Activated naive CD8-positive, alpha-beta T cell (primary cell): ENCODE measurements around the gene UBE2L3.

Experiments used
- H3K27ac Mint-ChIP-seq: one replicate; pipeline ENCODE4 v1.8.0; 2021; ENCODE audit warnings: mixed read lengths
- H3K27me3 Mint-ChIP-seq: one replicate; pipeline ENCODE4 v1.8.0; 2021; ENCODE audit warnings: mixed read lengths
- H3K36me3 Mint-ChIP-seq: one replicate; pipeline ENCODE4 v1.8.0; 2021; ENCODE audit warnings: mixed read lengths
- H3K4me1 Mint-ChIP-seq: one replicate; pipeline ENCODE4 v1.8.0; 2021; ENCODE audit warnings: low read depth, mixed read lengths
- H3K4me3 Mint-ChIP-seq: one replicate; pipeline ENCODE4 v1.8.0; 2021; ENCODE audit warnings: mild to moderate bottlenecking, mixed read lengths
- H3K9me3 Mint-ChIP-seq: one replicate; pipeline ENCODE4 v1.8.0; 2021; ENCODE audit warnings: low read depth, mixed read lengths

Gene UBE2L3

DNA sequence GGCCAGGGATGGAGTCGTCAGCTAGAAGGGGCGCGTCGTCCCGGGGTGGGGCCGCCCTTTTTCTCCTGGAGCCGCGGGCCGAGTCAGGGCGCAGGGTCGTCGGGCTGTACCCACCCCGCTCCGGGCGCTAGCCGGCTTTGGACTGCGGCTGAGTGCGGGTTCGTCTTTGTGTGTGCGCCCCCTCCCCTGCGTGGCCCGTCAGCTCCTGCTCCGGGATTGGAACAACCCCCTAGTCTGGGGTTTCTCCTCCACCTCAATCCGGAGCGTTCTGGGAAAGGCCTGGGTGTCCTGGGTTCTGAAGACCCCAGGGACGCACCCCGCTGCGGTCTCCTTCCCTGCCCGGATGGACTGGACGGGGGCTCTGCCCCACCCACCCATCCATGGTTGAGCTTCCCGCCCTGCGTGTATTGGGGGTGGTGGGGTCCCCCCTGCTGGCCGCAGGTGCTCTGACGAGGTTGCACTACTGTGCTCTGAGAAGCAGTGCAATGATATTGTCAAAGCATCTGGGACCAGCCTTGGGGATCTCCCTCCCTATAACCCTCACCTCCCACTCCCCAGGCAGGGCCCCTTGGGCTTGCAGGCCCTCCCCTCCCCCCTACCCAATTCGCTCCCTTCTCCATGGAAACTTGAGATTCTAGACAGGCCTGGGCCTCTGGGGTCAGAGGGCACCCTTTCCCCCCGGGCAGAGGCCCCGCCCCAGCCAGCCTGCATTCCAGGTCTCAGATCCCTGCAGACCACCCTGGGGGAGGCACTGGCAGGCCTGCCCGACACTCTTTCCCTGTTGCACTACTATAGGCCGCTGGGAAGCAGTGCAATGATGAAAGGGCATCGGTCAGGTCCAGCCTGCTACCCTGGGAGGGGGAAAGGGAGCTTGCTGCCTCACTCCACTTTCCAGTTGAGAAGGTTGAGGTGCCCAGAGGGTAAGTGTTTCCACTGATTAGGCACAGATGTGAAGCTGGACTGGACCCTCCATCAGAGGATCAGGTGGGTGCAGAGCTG is 85.3 kb downstream of the UBE2L3 start:
- Mint-ChIP-seq H3K4me3 (peak overlapping the region; percentile 88), H3K9me3 (no peaks in the 10 kb centered on the region), H3K36me3 (no peaks in the 10 kb centered on the region), H3K27me3 (no peaks in the 10 kb centered on the region), H3K27ac (no peak overlapping the region), H3K4me1 (peaks cover 32% of the 10 kb centered on the region)

GRCh38 chr22:21657020-21657359 is 89.5 kb downstream of the UBE2L3 start:
- Mint-ChIP-seq H3K36me3 (no peaks in the 10 kb centered on the region), H3K4me1 (peaks cover 14% of the 10 kb centered on the region), H3K4me3 (peak overlapping the region; percentile 55), H3K27me3 (no peaks in the 10 kb centered on the region), H3K9me3 (no peaks in the 10 kb centered on the region), H3K27ac (peak overlapping the region; percentile 23)

- peak overlapping the region; percentile 83 for H3K4me3 Mint-ChIP-seq
- H3K4me1 Mint-ChIP-seq, result peaks cover 12% of the 10 kb centered on the region
- H3K27me3 Mint-ChIP-seq, result no peaks in the 10 kb centered on the region
- no peak overlapping the region for H3K27ac Mint-ChIP-seq
- H3K9me3 Mint-ChIP-seq, result no peaks in the 10 kb centered on the region
- H3K36me3 Mint-ChIP-seq, result no peaks in the 10 kb centered on the region
Measured at GRCh38 chr22:21657360-21658032, 90.0 kb downstream of the UBE2L3 start.

DNA sequence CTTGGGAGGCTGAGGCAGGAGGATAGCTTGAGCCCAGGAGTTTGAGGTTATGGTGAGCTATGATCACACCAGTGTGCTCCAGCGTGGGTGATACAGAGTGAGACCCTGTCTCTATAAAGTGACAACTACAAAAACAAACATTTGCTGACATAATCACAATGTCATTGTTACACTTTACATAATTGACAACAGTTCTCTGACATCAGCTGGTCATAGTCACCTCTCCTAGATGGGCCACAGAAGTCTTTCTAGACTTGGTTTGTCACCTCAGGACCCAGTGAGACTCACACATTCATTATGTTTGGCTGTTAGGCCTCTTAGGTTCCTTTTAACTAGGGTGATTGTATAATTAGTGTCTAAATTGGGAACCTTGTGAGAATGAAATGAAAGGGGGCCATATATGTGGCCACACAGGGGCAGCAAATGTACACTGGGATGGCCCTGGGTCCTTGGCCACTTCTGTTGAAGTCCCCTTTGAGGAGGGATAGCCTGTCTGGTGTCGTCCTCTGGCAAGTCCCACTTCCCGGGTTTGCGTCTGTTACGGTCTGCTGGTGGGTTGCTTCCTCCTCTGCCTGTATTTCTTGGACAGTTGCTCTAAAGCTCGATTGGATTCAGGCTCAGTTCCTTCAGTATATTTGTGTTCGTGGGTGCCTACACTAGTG is 92.5 kb downstream of the UBE2L3 start:
- no peak overlapping the region for H3K4me3 Mint-ChIP-seq
- H3K27me3 Mint-ChIP-seq, result no peaks in the 10 kb centered on the region

DNA sequence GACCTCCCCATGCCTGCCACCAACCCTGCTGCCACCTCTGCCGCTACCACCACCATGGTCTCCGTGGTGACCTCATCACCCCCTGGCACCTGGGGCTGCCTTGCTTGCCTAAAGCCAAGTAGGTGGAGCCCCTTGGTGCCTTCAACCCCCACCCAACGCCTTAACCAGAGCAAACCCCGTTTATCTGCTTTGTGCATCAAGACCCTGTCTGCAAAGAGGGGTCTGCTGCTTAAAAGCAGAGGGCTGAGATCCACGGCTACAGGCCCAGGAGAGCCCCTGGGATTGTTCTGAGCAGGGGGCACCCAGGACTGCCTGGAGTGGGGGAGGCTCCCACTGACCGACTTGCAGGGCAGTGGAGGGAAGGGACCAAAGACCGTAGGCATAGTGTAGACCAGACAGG is 93.4 kb downstream of the UBE2L3 start:
- Mint-ChIP-seq H3K4me1 (peaks cover 17% of the 10 kb centered on the region), H3K9me3 (no peaks in the 10 kb centered on the region), H3K4me3 (no peak overlapping the region), H3K36me3 (no peaks in the 10 kb centered on the region), H3K27ac (no peak overlapping the region), H3K27me3 (no peaks in the 10 kb centered on the region)

More for the DNA sequence above, 92.5 kb downstream of the UBE2L3 start:
- Mint-ChIP-seq H3K9me3 (no peaks in the 10 kb centered on the region), H3K36me3 (no peaks in the 10 kb centered on the region), H3K4me1 (peaks cover 12% of the 10 kb centered on the region), H3K27ac (no peak overlapping the region)

- no peaks in the 10 kb centered on the region for H3K36me3 Mint-ChIP-seq
- H3K4me3 Mint-ChIP-seq, result no peak overlapping the region
- peaks cover 16% of the 10 kb centered on the region for H3K4me1 Mint-ChIP-seq
- H3K27ac Mint-ChIP-seq, result no peak overlapping the region
- H3K9me3 Mint-ChIP-seq, result no peaks in the 10 kb centered on the region
- no peaks in the 10 kb centered on the region for H3K27me3 Mint-ChIP-seq
Measured at GRCh38 chr22:21661991-21662390, 94.5 kb downstream of the UBE2L3 start.

DNA sequence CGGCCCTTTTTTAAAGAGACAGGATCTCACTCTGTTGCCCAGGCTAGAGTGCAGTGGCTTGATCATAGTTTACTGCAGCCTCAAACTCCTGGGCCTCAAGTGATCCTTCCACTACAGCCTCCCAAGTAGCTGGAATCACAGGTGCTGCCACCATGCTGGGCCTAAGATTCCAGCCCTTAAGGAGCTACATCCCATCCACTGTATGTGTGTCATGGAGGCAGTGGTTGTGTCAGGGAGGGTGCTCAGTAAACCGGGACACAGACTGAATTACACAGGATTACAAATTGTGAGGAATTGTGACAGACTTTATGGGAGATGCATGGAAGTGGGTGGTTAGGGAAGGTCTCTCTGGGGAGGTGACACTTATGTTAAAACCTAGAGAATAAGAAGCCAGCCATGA is 96.2 kb downstream of the UBE2L3 start:
- peak overlapping the region; percentile 57 for H3K4me3 Mint-ChIP-seq

GRCh38 chr22:21665047-21665851 is 97.7 kb downstream of the UBE2L3 start:
- H3K4me3 Mint-ChIP-seq, result peak overlapping the region; percentile 97
- no peaks in the 10 kb centered on the region for H3K9me3 Mint-ChIP-seq
- H3K27ac Mint-ChIP-seq, result peak overlapping the region; percentile 95

More for the DNA sequence above, 96.2 kb downstream of the UBE2L3 start:
- Mint-ChIP-seq H3K4me1 (peaks cover 20% of the 10 kb centered on the region), H3K27ac (peak overlapping the region; percentile 1), H3K36me3 (no peaks in the 10 kb centered on the region), H3K27me3 (no peaks in the 10 kb centered on the region), H3K9me3 (no peaks in the 10 kb centered on the region)

DNA sequence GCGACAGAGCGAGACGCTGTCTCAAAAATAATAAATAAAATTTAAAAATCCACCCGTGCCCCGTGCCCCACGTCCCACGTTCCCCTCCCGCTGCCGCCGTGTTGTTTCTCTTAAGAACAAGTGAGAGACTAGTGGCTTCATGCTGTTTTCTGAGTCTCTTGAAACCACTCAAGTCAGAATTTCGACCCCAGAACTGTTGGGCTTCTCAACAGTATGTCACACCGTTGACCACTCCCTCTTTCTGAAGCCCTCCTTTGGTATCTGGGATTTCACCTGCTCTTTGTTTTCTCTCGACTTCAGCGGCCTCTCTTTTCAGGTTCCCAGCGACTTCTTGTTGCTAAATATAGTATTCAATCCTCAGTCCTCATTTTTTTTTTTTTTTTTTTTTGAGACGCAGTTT is 99.3 kb downstream of the UBE2L3 start:
- H3K36me3 Mint-ChIP-seq, result peaks cover 2% of the 10 kb centered on the region
- peak overlapping the region; percentile 22 for H3K27ac Mint-ChIP-seq
- H3K4me3 Mint-ChIP-seq, result peak overlapping the region; percentile 97
- H3K9me3 Mint-ChIP-seq, result no peaks in the 10 kb centered on the region
- H3K4me1 Mint-ChIP-seq, result peaks cover 29% of the 10 kb centered on the region
- no peaks in the 10 kb centered on the region for H3K27me3 Mint-ChIP-seq

More at GRCh38 chr22:21665047-21665851, 97.7 kb downstream of the UBE2L3 start:
- Mint-ChIP-seq H3K27me3 (no peaks in the 10 kb centered on the region), H3K4me1 (peaks cover 27% of the 10 kb centered on the region), H3K36me3 (no peaks in the 10 kb centered on the region)

- Mint-ChIP-seq H3K9me3 (no peaks in the 10 kb centered on the region), H3K27ac (no peak overlapping the region), H3K4me3 (peak overlapping the region; percentile 30)
Measured at GRCh38 chr22:21669026-21669425, 101.5 kb downstream of the UBE2L3 start.

DNA sequence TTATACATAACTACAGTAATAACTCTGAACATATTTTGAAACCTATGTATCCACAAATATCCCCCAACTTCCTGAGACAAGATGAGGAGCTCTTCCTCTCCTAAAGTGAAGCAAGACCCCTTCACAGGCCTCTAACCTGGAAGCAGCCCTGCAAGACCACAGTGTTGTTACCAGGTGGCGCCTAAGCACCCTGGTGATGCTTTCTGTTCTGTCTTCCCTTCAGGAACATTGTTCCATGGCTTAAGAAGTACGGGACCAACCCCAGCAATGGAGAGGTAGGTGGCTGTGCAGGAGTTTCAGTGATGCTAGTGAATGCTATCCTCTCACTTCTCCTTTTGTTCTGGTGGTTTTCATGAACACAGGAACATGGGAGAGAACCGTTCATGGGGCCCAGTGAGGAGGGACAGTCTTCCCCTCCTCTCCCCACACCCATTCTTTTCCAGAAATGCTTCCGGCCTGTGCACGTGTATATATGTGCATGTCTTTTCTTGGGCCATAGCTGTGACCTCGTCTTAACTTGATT is 104.7 kb downstream of the UBE2L3 start:
- no peaks in the 10 kb centered on the region for H3K9me3 Mint-ChIP-seq
- H3K27me3 Mint-ChIP-seq, result no peaks in the 10 kb centered on the region
- H3K27ac Mint-ChIP-seq, result no peak overlapping the region
- H3K4me1 Mint-ChIP-seq, result peaks cover 16% of the 10 kb centered on the region
- peaks cover 2% of the 10 kb centered on the region for H3K36me3 Mint-ChIP-seq
- no peak overlapping the region for H3K4me3 Mint-ChIP-seq

More at GRCh38 chr22:21669026-21669425, 101.5 kb downstream of the UBE2L3 start:
- Mint-ChIP-seq H3K27me3 (no peaks in the 10 kb centered on the region), H3K36me3 (peaks cover 2% of the 10 kb centered on the region), H3K4me1 (peaks cover 29% of the 10 kb centered on the region)
